ENCODE data around the gene ENC1.

The ENC1 gene

GRCh38 chr5:74616236-74617146 lies 24.0 kb downstream of the ENC1 start:
- Histone ChIP-seq H3F3A (ENCODE audit: insufficient read depth, low read length) (no peaks in the 10 kb centered on the region), H3K4me1 (ENCODE audit: insufficient read depth, low read length, severe bottlenecking) (no peaks in the 10 kb centered on the region), H3K9me2 (ENCODE audit: low read depth, low read length) (no peaks in the 10 kb centered on the region), H3K4me2 (ENCODE audit: low read length) (no peak overlapping the region), H2AFZ (ENCODE audit: low read length) (no peak overlapping the region), H3K27me3 (ENCODE audit: insufficient read depth, low read length) (no peaks in the 10 kb centered on the region), H3K9me3 (ENCODE audit: low read length) (no peaks in the 10 kb centered on the region), H4K20me1 (ENCODE audit: insufficient read depth, low read length) (no peaks in the 10 kb centered on the region), H3K9ac (ENCODE audit: low read length) (no peak overlapping the region), H3K4me3 (ENCODE audit: low read depth, low read length, poor library complexity, severe bottlenecking) (no peak overlapping the region), H3K79me2 (ENCODE audit: insufficient read depth, low read length) (no peaks in the 10 kb centered on the region), H3K36me3 (ENCODE audit: insufficient read depth, low read length) (no peaks in the 10 kb centered on the region), H3K27ac (ENCODE audit: low read depth, low read length, poor library complexity, severe bottlenecking) (no peak overlapping the region)
- no peak for TF ChIP-seq EZH2 (IDR thresholded peaks at IDR 0.05; ENCODE audit: borderline replicate concordance, low read length)
- TF ChIP-seq CTCF (IDR thresholded peaks at IDR 0.05; ENCODE audit: low read length): no peak

- no peaks in the 10 kb centered on the region for H3K4me1 ChIP-seq (ENCODE audit: insufficient read depth, low read length, severe bottlenecking)
- no peak overlapping the region for H3K4me3 ChIP-seq (ENCODE audit: low read depth, low read length, poor library complexity, severe bottlenecking)
- H2AFZ ChIP-seq (ENCODE audit: low read length): no peak overlapping the region
- H3K9me2 ChIP-seq (ENCODE audit: low read depth, low read length): no peaks in the 10 kb centered on the region
- no peaks in the 10 kb centered on the region for H3K36me3 ChIP-seq (ENCODE audit: insufficient read depth, low read length)
- H3K4me2 ChIP-seq (ENCODE audit: low read length): no peak overlapping the region
- no peaks in the 10 kb centered on the region for H3F3A ChIP-seq (ENCODE audit: insufficient read depth, low read length)
- H3K27me3 ChIP-seq (ENCODE audit: insufficient read depth, low read length): no peaks in the 10 kb centered on the region
- no peaks in the 10 kb centered on the region for H3K9me3 ChIP-seq (ENCODE audit: low read length)
- H4K20me1 ChIP-seq (ENCODE audit: insufficient read depth, low read length): no peaks in the 10 kb centered on the region
- no peak for TF ChIP-seq CTCF (IDR thresholded peaks at IDR 0.05; ENCODE audit: low read length)
- no peak for TF ChIP-seq EZH2 (IDR thresholded peaks at IDR 0.05; ENCODE audit: borderline replicate concordance, low read length)
- H3K79me2 ChIP-seq (ENCODE audit: insufficient read depth, low read length): no peaks in the 10 kb centered on the region
- H3K9ac ChIP-seq (ENCODE audit: low read length): no peak overlapping the region
- H3K27ac ChIP-seq (ENCODE audit: low read depth, low read length, poor library complexity, severe bottlenecking): no peak overlapping the region
Observed at GRCh38 chr5:74613283-74613682, 27.2 kb downstream of the ENC1 start.

GRCh38 chr5:74612045-74612444 lies 28.5 kb downstream of the ENC1 start:
- no peak overlapping the region for H3K27ac ChIP-seq (ENCODE audit: low read depth, low read length, poor library complexity, severe bottlenecking)
- H4K20me1 ChIP-seq (ENCODE audit: insufficient read depth, low read length): no peaks in the 10 kb centered on the region
- no peak overlapping the region for H3K4me2 ChIP-seq (ENCODE audit: low read length)
- no peaks in the 10 kb centered on the region for H3F3A ChIP-seq (ENCODE audit: insufficient read depth, low read length)
- H3K9ac ChIP-seq (ENCODE audit: low read length): no peak overlapping the region
- TF ChIP-seq CTCF (IDR thresholded peaks at IDR 0.05; ENCODE audit: low read length) (no peak), EZH2 (IDR thresholded peaks at IDR 0.05; ENCODE audit: borderline replicate concordance, low read length) (no peak)
- H3K4me3 ChIP-seq (ENCODE audit: low read depth, low read length, poor library complexity, severe bottlenecking): no peak overlapping the region
- H2AFZ ChIP-seq (ENCODE audit: low read length): no peak overlapping the region
- H3K9me3 ChIP-seq (ENCODE audit: low read length): no peaks in the 10 kb centered on the region
- H3K9me2 ChIP-seq (ENCODE audit: low read depth, low read length): no peaks in the 10 kb centered on the region
- no peaks in the 10 kb centered on the region for H3K27me3 ChIP-seq (ENCODE audit: insufficient read depth, low read length)
- H3K4me1 ChIP-seq (ENCODE audit: insufficient read depth, low read length, severe bottlenecking): no peaks in the 10 kb centered on the region
- H3K36me3 ChIP-seq (ENCODE audit: insufficient read depth, low read length): no peaks in the 10 kb centered on the region
- H3K79me2 ChIP-seq (ENCODE audit: insufficient read depth, low read length): no peaks in the 10 kb centered on the region
